HepG2 (cell line): Measurements from ENCODE around the gene MFN2. TPM values are rescaled to one million over a fixed set of nuclear protein-coding genes. Genes with fewer than 3 reads are reported as not detected.
A peak's percentile ranks its signal among the peaks of the same experiment; 100 is the strongest.

Experiments used
- BRCA1 ChIP-seq: sonication (generic); formaldehyde crosslinking; IDR thresholded peaks from 2 replicates; pipeline ENCODE4 v1.4.0; 2020; ENCODE audit warnings: missing genetic modification reagents
- ELF3 ChIP-seq: IDR thresholded peaks from 2 replicates; pipeline ENCODE4 v1.6.1; 2016; ENCODE audit warnings: missing genetic modification reagents, missing compliant biosample characterization
- HCFC1 ChIP-seq: fragments of 150-350 bp; IDR thresholded peaks from 2 replicates; pipeline ENCODE4 v1.6.1; 2014; ENCODE audit warnings: low read depth, low read length
- HNRNPLL ChIP-seq: fragments of 200-400 bp; formaldehyde crosslinking; IDR thresholded peaks from 2 replicates; pipeline ENCODE4 v1.6.1; 2017; ENCODE audit warnings: mild to moderate bottlenecking, low read depth, low read length; ENCODE audit not compliant: poor library complexity, severe bottlenecking
- NAIF1 ChIP-seq: sonication (generic); formaldehyde crosslinking; IDR thresholded peaks from 2 replicates; pipeline ENCODE4 v1.5.0; 2020; ENCODE audit warnings: mild to moderate bottlenecking, missing genetic modification reagents, borderline replicate concordance
- NFIB ChIP-seq: sonication (generic); formaldehyde crosslinking; IDR thresholded peaks from 2 replicates; pipeline ENCODE4 v1.9.0; 2021; ENCODE audit warnings: missing genetic modification reagents, mild to moderate bottlenecking, borderline replicate concordance
- NR2F6 ChIP-seq, 2 experiments: IDR thresholded peaks; 2 replicates each; pipeline ENCODE4 v1.6.1; 2016; ENCODE audit warnings: antibody characterized with exemption in 1 of 2, mild to moderate bottlenecking in 1 of 2
- PBX2 ChIP-seq: IDR thresholded peaks from 2 replicates; pipeline ENCODE4 v1.6.1; 2016; ENCODE audit warnings: control low read depth
- PBX3 ChIP-seq: sonication (generic); formaldehyde crosslinking; IDR thresholded peaks from 2 replicates; pipeline ENCODE4 v1.8.1; 2023; ENCODE audit warnings: missing genetic modification reagents, inconsistent platforms, borderline replicate concordance
- RAD51 ChIP-seq: fragments of 450-650 bp; IDR thresholded peaks from 2 replicates; pipeline ENCODE4 v1.6.1; 2016; ENCODE audit warnings: borderline replicate concordance
- RFX1 ChIP-seq: fragments of 450-650 bp; IDR thresholded peaks from 2 replicates; pipeline ENCODE4 v1.6.1; 2017
- RFX5 ChIP-seq: IDR thresholded peaks from 2 replicates; pipeline ENCODE4 v1.6.1; 2011; ENCODE audit warnings: low read depth, low read length, improper control_type of control experiment
- RORA ChIP-seq: sonication (generic); formaldehyde crosslinking; IDR thresholded peaks from 2 replicates; pipeline ENCODE4 v1.5.0; 2020; ENCODE audit warnings: mild to moderate bottlenecking, missing genetic modification reagents, moderate library complexity
- SIX1 ChIP-seq: sonication (generic); formaldehyde crosslinking; IDR thresholded peaks from 2 replicates; pipeline ENCODE4 v1.4.0; 2020; ENCODE audit warnings: missing genetic modification reagents, borderline replicate concordance
- SOX13 ChIP-seq, 3 experiments: fragments of 450-650 bp in 1 of 3; sonication (generic) in 1 of 3; formaldehyde crosslinking in 1 of 3; IDR thresholded peaks in 2 of 3; conservative IDR thresholded peaks in 1 of 3; 2 replicates each; pipeline versions ENCODE4 v1.5.0 to v1.6.1; 2016 to 2020; ENCODE audit warnings: antibody characterized with exemption in 1 of 3, mild to moderate bottlenecking in 1 of 3, missing compliant biosample characterization in 1 of 3, missing genetic modification reagents in 1 of 3, moderate library complexity in 1 of 3
- TCF7 ChIP-seq: sonication (generic); IDR thresholded peaks from 2 replicates; pipeline ENCODE4 v1.6.1; 2016; ENCODE audit warnings: antibody characterized with exemption, low read depth
- THAP7 ChIP-seq: sonication (generic); formaldehyde crosslinking; IDR thresholded peaks from 2 replicates; pipeline ENCODE4 v1.8.1; 2023; ENCODE audit warnings: mild to moderate bottlenecking, missing genetic modification reagents
- XRCC5 ChIP-seq: fragments of 200-400 bp; formaldehyde crosslinking; optimal IDR thresholded peaks from 2 replicates; pipeline ENCODE3; 2017; ENCODE audit warnings: mild to moderate bottlenecking, low read length
- ZFP1 ChIP-seq: IDR thresholded peaks from 2 replicates; pipeline ENCODE4 v1.6.1; 2016
- ZHX1 ChIP-seq: sonication (generic); formaldehyde crosslinking; IDR thresholded peaks from 2 replicates; pipeline ENCODE4 v1.8.1; 2022; ENCODE audit warnings: low read depth, mild to moderate bottlenecking, missing genetic modification reagents
- ZNF17 ChIP-seq: sonication (generic); formaldehyde crosslinking; IDR thresholded peaks from 2 replicates; pipeline ENCODE4 v1.5.0; 2020; ENCODE audit warnings: mild to moderate bottlenecking, missing genetic modification reagents
- ZNF280B ChIP-seq: sonication (generic); formaldehyde crosslinking; IDR thresholded peaks from 2 replicates; pipeline ENCODE4 v1.5.0; 2020; ENCODE audit warnings: missing genetic modification reagents, mild to moderate bottlenecking, borderline replicate concordance
- ZNF331 ChIP-seq: sonication (generic); formaldehyde crosslinking; IDR thresholded peaks from 2 replicates; pipeline ENCODE4 v1.4.0; 2020; ENCODE audit warnings: missing genetic modification reagents
- ZNF761 ChIP-seq: sonication (generic); formaldehyde crosslinking; conservative IDR thresholded peaks from 2 replicates; pipeline ENCODE4 v1.4.0; 2020; ENCODE audit warnings: mild to moderate bottlenecking, missing genetic modification reagents
- ZNF839 ChIP-seq: sonication (generic); formaldehyde crosslinking; IDR thresholded peaks from 2 replicates; pipeline ENCODE4 v1.4.0; 2020; ENCODE audit warnings: missing genetic modification reagents, mild to moderate bottlenecking, borderline replicate concordance
- polyA plus RNA-seq, 8 experiments: library from polyadenylated mRNA; depleted of rRNA in 3 of 8; stranded (reverse) in 7 of 8; unstranded in 1 of 8; fragments of >200 nt; fragmentation: Illumina TruSeq in 4 of 8; extraction: Trizol in 4 of 8; gene quantifications; 2 replicates each; pipeline versions ENCODE4 v1.2.1 to v1.2.3, GENCODE V29; 2011 to 2016; ENCODE audit warnings: low read depth in 4 of 8, missing spikeins in 1 of 8, mixed read lengths in 1 of 8; ENCODE audit not compliant: insufficient read depth in 1 of 8
- total RNA-seq, 5 experiments: library from RNA; depleted of rRNA; stranded (reverse); fragments of >200 nt; fragmentation: Illumina TruSeq; extraction: Trizol; gene quantifications; 2 replicates each; pipeline ENCODE4 v1.2.3, GENCODE V29; 2016; ENCODE audit warnings: low read depth in 1 of 5

Gene MFN2
- total and polyA plus RNA-seq, 2 of the 13 experiments (the other 11 are each of a cell fraction or from before 2014, with no cell fraction given), result 38.7 to 60.9 TPM

- no peak for TF ChIP-seq NFIB (CRISPR knock-in tag)
- no peak for TF ChIP-seq RORA
- no peak for TF ChIP-seq XRCC5
- TF ChIP-seq RFX1, result no peak
- TF ChIP-seq ZNF839 (CRISPR knock-in tag), result no peak
- TF ChIP-seq NR2F6 (IDR thresholded peaks at IDR 0.05), result no peak
- no peak for TF ChIP-seq NR2F6 (CRISPR knock-in tag; IDR thresholded peaks at IDR 0.05)
- TF ChIP-seq ZNF280B (CRISPR knock-in tag), result no peak
- TF ChIP-seq HNRNPLL, result no peak
- TF ChIP-seq SOX13 (IDR thresholded peaks at IDR 0.05), result no peak
- peak in 1 of 2 experiments; percentile 9; a peak in 1 of 4 replicates for TF ChIP-seq SOX13 (CRISPR knock-in tag; conservative IDR thresholded peaks at IDR 0.05 in 1 of 2, IDR thresholded peaks at IDR 0.05 in 1 of 2)
- no peak for TF ChIP-seq SIX1
- TF ChIP-seq HCFC1, result no peak
- TF ChIP-seq PBX3 (CRISPR knock-in tag), result no peak
- TF ChIP-seq ZNF331 (CRISPR knock-in tag), result no peak
- TF ChIP-seq BRCA1, result no peak
- peak; percentile 25; the same call in 1 of the 2 replicates for TF ChIP-seq TCF7
- TF ChIP-seq ELF3, result peak; percentile 53; the same call in 1 of the 2 replicates
- TF ChIP-seq PBX2, result no peak
- no peak for TF ChIP-seq NAIF1 (CRISPR knock-in tag)
- TF ChIP-seq RFX5, result no peak
- no peak for TF ChIP-seq ZHX1
- TF ChIP-seq RAD51, result no peak
- no peak for TF ChIP-seq ZNF17 (CRISPR knock-in tag)
- TF ChIP-seq THAP7 (CRISPR knock-in tag), result no peak
- no peak for TF ChIP-seq ZFP1
- no peak for TF ChIP-seq ZNF761
Measured at GRCh38 chr1:11961230-11961629, 19.0 kb upstream of the MFN2 start (continued).
